Uterus (tissue), 4 donors: ENCODE data around the gene SHFL. TPM values are rescaled to one million over a fixed set of nuclear protein-coding genes. Genes with fewer than 3 reads are reported as not detected.

Experiments used
- DNase-seq, 2 donors: peaks; one replicate each; pipeline ENCODE4 v3.0.0-alpha.2; 2019 to 2020
- H3K27ac ChIP-seq, 2 donors: fragments of 200-600 bp; sonication (generic); 1 replicate in 1 of 2; 2 replicates in 1 of 2; pipeline ENCODE4 v1.5.1; 2016 to 2018
- H3K27me3 ChIP-seq, 2 donors: fragments of 200-600 bp; sonication (generic); one replicate each; pipeline ENCODE4 v1.5.1; 2018 to 2019; ENCODE audit warnings: control low read depth in 1 of 2
- H3K36me3 ChIP-seq, 2 donors: fragments of 200-600 bp; sonication (generic); one replicate each; pipeline ENCODE4 v1.5.1; 2019; ENCODE audit warnings: control low read depth in 1 of 2
- H3K4me1 ChIP-seq, 2 donors: fragments of 200-600 bp; sonication (generic); one replicate each; pipeline ENCODE4 v1.5.1; 2018 to 2019; ENCODE audit warnings: control low read depth in 1 of 2
- H3K4me3 ChIP-seq, 2 donors: fragments of 200-600 bp; sonication (generic); 1 replicate in 1 of 2; 2 replicates in 1 of 2; pipeline ENCODE4 v1.5.1; 2018 to 2019; ENCODE audit warnings: mild to moderate bottlenecking in 1 of 2
- H3K9me3 ChIP-seq, 2 donors: fragments of 200-600 bp; sonication (generic); one replicate each; pipeline ENCODE4 v1.5.1; 2019; ENCODE audit warnings: control low read depth in 1 of 2
- POLR2A ChIP-seq, 2 donors: fragments of 450-650 bp; IDR thresholded peaks; one replicate each; pipeline ENCODE4 v1.6.1; 2016; ENCODE audit warnings: antibody characterized with exemption in 2 of 2, mild to moderate bottlenecking in 1 of 2, moderate library complexity in 1 of 2
- intact Hi-C: fragments of 100-400 bp; cut with DNase I; formaldehyde crosslinking; loops from one replicate; pipeline ENCODE4 v1.15.1; 2023; ENCODE audit warnings: low total_unique reads
- total RNA-seq, 4 donors: library from RNA; depleted of rRNA in 3 of 4; stranded (reverse); fragments of >200 nt in 3 of 4; gene quantifications; one replicate each; pipeline versions ENCODE4 v1.1.0 to v1.2.4, GENCODE V29; 2014 to 2023
- TF ChIP-seq, protein P1 (sequence below), 4 experiments: fragments of 200-600 bp in 2 of 4; fragments of 450-650 bp in 2 of 4; sonication (generic) in 2 of 4; IDR thresholded peaks; one replicate each; pipeline ENCODE4 v1.5.1; 2016 to 2019; ENCODE audit warnings: antibody characterized with exemption in 4 of 4, mild to moderate bottlenecking in 2 of 4, moderate library complexity in 1 of 4
- donor health status: DM: yes; HTN: yes; CAD: no.

SHFL gene
- total RNA-seq, 4 donors from 2014 or later, result 23.2 to 79.2 (median 44.8) TPM

DNA sequence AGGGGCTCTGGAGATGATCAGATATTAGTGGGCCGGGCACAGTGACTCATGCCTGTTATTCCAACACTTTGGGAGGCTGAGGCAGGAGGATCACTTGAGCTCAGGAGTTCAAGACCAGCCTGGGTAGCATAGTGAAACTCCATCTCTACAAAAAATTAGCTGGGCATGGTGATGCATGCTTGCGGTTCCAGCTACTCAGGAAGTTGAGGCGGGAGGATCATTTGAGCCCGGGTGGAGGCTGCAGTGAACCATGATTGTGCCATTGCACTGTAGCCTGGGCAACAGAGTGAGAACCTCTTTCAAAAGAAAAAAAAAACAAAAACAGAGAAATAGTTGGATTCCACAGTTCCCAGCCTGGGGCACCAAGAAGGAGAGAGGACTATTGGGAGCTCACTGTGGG is 17.9 kb upstream of the SHFL start:
- H3K27ac ChIP-seq, result no peak overlapping the region
- intact Hi-C loops, result no loop called here
- H3K9me3 ChIP-seq, result no peaks in the 10 kb centered on the region
- H3K36me3 ChIP-seq, result no peaks in the 10 kb centered on the region
- no peaks in the 10 kb centered on the region for H3K27me3 ChIP-seq
- H3K4me1 ChIP-seq, result no peaks in the 10 kb centered on the region
- H3K4me3 ChIP-seq, result no peak overlapping the region
- DNase-seq, result no peak
- no peak for TF ChIP-seq POLR2A (IDR thresholded peaks at IDR 0.05)
- TF ChIP-seq, protein P1, sequence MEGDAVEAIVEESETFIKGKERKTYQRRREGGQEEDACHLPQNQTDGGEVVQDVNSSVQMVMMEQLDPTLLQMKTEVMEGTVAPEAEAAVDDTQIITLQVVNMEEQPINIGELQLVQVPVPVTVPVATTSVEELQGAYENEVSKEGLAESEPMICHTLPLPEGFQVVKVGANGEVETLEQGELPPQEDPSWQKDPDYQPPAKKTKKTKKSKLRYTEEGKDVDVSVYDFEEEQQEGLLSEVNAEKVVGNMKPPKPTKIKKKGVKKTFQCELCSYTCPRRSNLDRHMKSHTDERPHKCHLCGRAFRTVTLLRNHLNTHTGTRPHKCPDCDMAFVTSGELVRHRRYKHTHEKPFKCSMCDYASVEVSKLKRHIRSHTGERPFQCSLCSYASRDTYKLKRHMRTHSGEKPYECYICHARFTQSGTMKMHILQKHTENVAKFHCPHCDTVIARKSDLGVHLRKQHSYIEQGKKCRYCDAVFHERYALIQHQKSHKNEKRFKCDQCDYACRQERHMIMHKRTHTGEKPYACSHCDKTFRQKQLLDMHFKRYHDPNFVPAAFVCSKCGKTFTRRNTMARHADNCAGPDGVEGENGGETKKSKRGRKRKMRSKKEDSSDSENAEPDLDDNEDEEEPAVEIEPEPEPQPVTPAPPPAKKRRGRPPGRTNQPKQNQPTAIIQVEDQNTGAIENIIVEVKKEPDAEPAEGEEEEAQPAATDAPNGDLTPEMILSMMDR (IDR thresholded peaks at IDR 0.05), result no peak

DNA sequence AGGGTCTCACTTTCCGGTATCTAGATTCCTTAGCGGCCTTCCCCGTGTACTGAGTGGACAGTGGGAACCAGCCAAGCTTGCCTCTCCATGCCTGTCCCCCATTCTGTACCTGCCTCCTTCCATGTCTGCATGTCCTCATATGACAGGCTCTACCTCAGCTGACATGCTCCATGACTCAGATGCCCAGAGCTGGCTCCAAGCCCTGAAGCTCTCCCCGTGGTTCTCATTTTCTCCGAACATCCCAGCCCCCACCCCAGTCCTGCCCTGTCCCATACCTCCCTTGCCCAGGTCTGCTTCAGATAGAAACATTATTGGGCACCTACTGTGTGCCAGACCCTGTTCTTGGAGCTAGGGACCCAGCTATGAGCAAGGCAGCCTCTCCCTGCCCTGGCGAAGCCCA is 17.1 kb upstream of the SHFL start:
- H3K36me3 ChIP-seq, result no peaks in the 10 kb centered on the region
- no peak overlapping the region for H3K27ac ChIP-seq
- no peak overlapping the region for H3K4me3 ChIP-seq
- intact Hi-C loops, result no loop called here
- TF ChIP-seq, protein P1 (IDR thresholded peaks at IDR 0.05), result no peak
- TF ChIP-seq POLR2A (IDR thresholded peaks at IDR 0.05), result no peak
- H3K27me3 ChIP-seq, result no peaks in the 10 kb centered on the region
- no peaks in the 10 kb centered on the region for H3K9me3 ChIP-seq
- DNase-seq, result no peak
- H3K4me1 ChIP-seq, result no peaks in the 10 kb centered on the region

GRCh38 chr19:10070730-10071446 is 15.2 kb upstream of the SHFL start:
- no peak for DNase-seq
- Histone ChIP-seq H3K4me1 (no peaks in the 10 kb centered on the region), H3K27ac (no peak overlapping the region), H3K27me3 (no peaks in the 10 kb centered on the region), H3K9me3 (no peaks in the 10 kb centered on the region), H3K36me3 (no peaks in the 10 kb centered on the region), H3K4me3 (no peak overlapping the region)
- intact Hi-C loops, result no loop called here
- TF ChIP-seq, protein P1 (IDR thresholded peaks at IDR 0.05), result no peak
- no peak for TF ChIP-seq POLR2A (IDR thresholded peaks at IDR 0.05)

DNA sequence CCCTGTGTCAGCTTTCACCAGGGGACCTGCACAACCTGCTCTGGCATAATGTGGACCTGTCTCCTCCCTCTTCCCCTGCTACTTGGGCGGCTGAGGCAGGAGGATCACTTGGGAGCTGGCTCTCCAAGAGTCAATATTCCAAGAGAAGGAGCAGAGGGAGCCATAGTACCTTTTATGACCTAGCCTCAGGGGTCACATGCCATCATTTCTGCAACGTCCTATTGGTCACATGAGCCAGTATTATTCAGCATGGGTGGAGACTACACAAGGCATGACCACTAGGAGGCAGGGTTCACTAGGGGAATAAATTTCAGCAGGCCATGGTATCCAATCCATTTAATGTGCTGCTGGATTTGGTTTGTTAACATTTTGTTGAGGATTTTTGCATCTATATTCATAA is 12.0 kb upstream of the SHFL start:
- H3K27me3 ChIP-seq, result no peaks in the 10 kb centered on the region
- H3K9me3 ChIP-seq, result no peaks in the 10 kb centered on the region

GRCh38 chr19:10076535-10076934 is 9.6 kb upstream of the SHFL start:
- H3K9me3 ChIP-seq, result no peaks in the 10 kb centered on the region
- H3K4me3 ChIP-seq, result no peak overlapping the region
- no peak for DNase-seq
- intact Hi-C loops, result no loop called here
- no peak overlapping the region for H3K27ac ChIP-seq
- H3K4me1 ChIP-seq, result no peaks in the 10 kb centered on the region
- H3K36me3 ChIP-seq, result no peaks in the 10 kb centered on the region
- TF ChIP-seq, protein P1 (IDR thresholded peaks at IDR 0.05), result no peak
- TF ChIP-seq POLR2A (IDR thresholded peaks at IDR 0.05), result no peak
- no peaks in the 10 kb centered on the region for H3K27me3 ChIP-seq

More for the DNA sequence above, 12.0 kb upstream of the SHFL start:
- H3K27ac ChIP-seq, result no peak overlapping the region
- H3K4me1 ChIP-seq, result no peaks in the 10 kb centered on the region
- TF ChIP-seq, protein P1 (IDR thresholded peaks at IDR 0.05), result peak in 1 of 4 experiments; percentile 4
- TF ChIP-seq POLR2A (IDR thresholded peaks at IDR 0.05), result no peak
- intact Hi-C loops, result no loop called here
- H3K4me3 ChIP-seq, result no peak overlapping the region
- no peaks in the 10 kb centered on the region for H3K36me3 ChIP-seq
- no peak for DNase-seq
